GM23248 (cell line): ENCODE data around the gene CFB. TPM values are rescaled to one million over a fixed set of nuclear protein-coding genes. Genes with fewer than 3 reads are reported as not detected.

Experiments
- DNase-seq: peaks from one replicate; pipeline ENCODE4 v3.0.0-alpha.2; 2015
- H2AFZ ChIP-seq: fragments of 200-600 bp; sonication (generic); 2 replicates; pipeline ENCODE4 v1.6.1; 2016; ENCODE audit warnings: antibody characterized with exemption
- H3F3A ChIP-seq: fragments of 200-600 bp; sonication (generic); 2 replicates; pipeline ENCODE4 v1.6.1; 2016; ENCODE audit warnings: mild to moderate bottlenecking, antibody characterized with exemption, mixed run types; ENCODE audit not compliant: insufficient read depth
- H3K27ac ChIP-seq: fragments of 200-600 bp; sonication (generic); 2 replicates; pipeline ENCODE4 v1.5.1; 2016; ENCODE audit warnings: mild to moderate bottlenecking
- H3K27me3 ChIP-seq: fragments of 200-600 bp; sonication (generic); replicated peaks from 2 replicates; pipeline ENCODE4 v1.6.1; 2016; ENCODE audit warnings: mild to moderate bottlenecking; ENCODE audit not compliant: insufficient read depth
- H3K36me3 ChIP-seq: fragments of 200-600 bp; sonication (generic); 2 replicates; pipeline ENCODE4 v1.6.1; 2016; ENCODE audit warnings: low read depth, mild to moderate bottlenecking
- H3K4me1 ChIP-seq: fragments of 200-600 bp; sonication (generic); 2 replicates; pipeline ENCODE4 v1.6.1; 2016; ENCODE audit warnings: mild to moderate bottlenecking; ENCODE audit not compliant: insufficient read depth
- H3K4me2 ChIP-seq: fragments of 200-600 bp; sonication (generic); one replicate; pipeline ENCODE4 v1.6.1; 2016; ENCODE audit warnings: mild to moderate bottlenecking; ENCODE audit not compliant: unreplicated experiment
- H3K4me3 ChIP-seq: fragments of 200-600 bp; sonication (generic); 2 replicates; pipeline ENCODE4 v1.5.1; 2016; ENCODE audit warnings: mild to moderate bottlenecking
- H3K79me2 ChIP-seq: fragments of 200-600 bp; sonication (generic); 2 replicates; pipeline ENCODE4 v1.6.1; 2016; ENCODE audit warnings: mild to moderate bottlenecking; ENCODE audit not compliant: insufficient read depth
- H3K9ac ChIP-seq: fragments of 200-600 bp; sonication (generic); 2 replicates; pipeline ENCODE4 v1.6.1; 2016; ENCODE audit warnings: mild to moderate bottlenecking
- H3K9me2 ChIP-seq: fragments of 200-600 bp; sonication (generic); 2 replicates; pipeline ENCODE4 v1.6.1; 2016; ENCODE audit warnings: mixed run types, mild to moderate bottlenecking, moderate library complexity; ENCODE audit not compliant: insufficient read depth
- H3K9me3 ChIP-seq: fragments of 200-600 bp; sonication (generic); one replicate; pipeline ENCODE4 v1.6.1; 2017; ENCODE audit warnings: low read depth
- H4K20me1 ChIP-seq: fragments of 200-600 bp; sonication (generic); 2 replicates; pipeline ENCODE4 v1.6.0; 2016; ENCODE audit not compliant: insufficient read depth
- EZH2 ChIP-seq: fragments of 200-600 bp; sonication (generic); IDR thresholded peaks from 2 replicates; pipeline ENCODE4 v1.6.1; 2018; ENCODE audit warnings: antibody characterized with exemption, mild to moderate bottlenecking; ENCODE audit not compliant: insufficient read depth, poor library complexity, severe bottlenecking
- EZH2phosphoT487 ChIP-seq: fragments of 200-600 bp; sonication (generic); IDR thresholded peaks from 2 replicates; pipeline ENCODE4 v1.6.1; 2018; ENCODE audit warnings: antibody characterized with exemption, moderate library complexity, mild to moderate bottlenecking, low read depth; ENCODE audit not compliant: insufficient read depth
- WGBS, 2 experiments: methylation state at CpG; one replicate each; pipeline ENCODE4 v1.1.6; 2015 to 2017; ENCODE audit warnings: low lambda C conversion rate in 2 of 2, low coverage in 1 of 2; ENCODE audit errors: missing lambda C conversion rate in 2 of 2; 5-methylcytosine and 5-hydroxymethylcytosine counted together
- in situ Hi-C: fragments of 300-500 bp; cut with MboI; formaldehyde crosslinking; loops from 2 replicates; pipeline ENCODE4 v1.15.0; 2020
- polyA plus RNA-seq: library from polyadenylated mRNA; unstranded; fragments of >200 nt; fragmentation: Nextera tagmentation; extraction: Ambion mirVana; gene quantifications from 2 replicates; pipeline ENCODE4 v1.2.1, GENCODE V29; 2016
- total RNA-seq: library from RNA; depleted of rRNA; stranded (reverse); fragments of >200 nt; shearing (Covaris generic); gene quantifications from 2 replicates; pipeline ENCODE4 v1.2.3, GENCODE V29; 2014

CFB gene
- total and polyA plus RNA-seq, 2 experiments from 2014 or later, result 3.9 to 4.4 TPM

DNA sequence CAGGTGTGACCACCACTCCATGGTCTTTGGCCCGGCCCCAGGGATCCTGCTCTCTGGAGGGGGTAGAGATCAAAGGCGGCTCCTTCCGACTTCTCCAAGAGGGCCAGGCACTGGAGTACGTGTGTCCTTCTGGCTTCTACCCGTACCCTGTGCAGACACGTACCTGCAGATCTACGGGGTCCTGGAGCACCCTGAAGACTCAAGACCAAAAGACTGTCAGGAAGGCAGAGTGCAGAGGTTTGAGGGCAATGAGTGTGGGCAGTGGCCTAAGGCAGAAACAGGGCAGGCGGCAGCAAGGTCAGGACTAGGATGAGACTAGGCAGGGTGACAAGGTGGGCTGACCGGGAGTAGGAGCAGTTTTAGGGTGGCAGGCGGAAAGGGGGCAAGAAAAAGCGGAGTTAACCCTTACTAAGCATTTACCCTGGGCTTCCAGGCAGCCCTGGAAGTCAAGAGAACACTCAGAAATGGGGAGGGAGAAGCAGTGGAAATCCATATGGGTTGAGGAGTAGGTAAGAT, 533 bp downstream of the CFB start:
- H3K9ac ChIP-seq, result peak overlapping the region; percentile 64; the same call in 1 of the 2 replicates
- H3K27me3 ChIP-seq, result no peaks in the 10 kb centered on the region
- H3K36me3 ChIP-seq, result no peaks in the 10 kb centered on the region
- WGBS, 2 experiments, result 87% methylated on average over 11 of the region's 11 CpGs
- no peaks in the 10 kb centered on the region for H3K79me2 ChIP-seq
- H3F3A ChIP-seq, result peaks cover 7% of the 10 kb centered on the region; the same call in 1 of the 2 replicates
- H3K4me3 ChIP-seq, result peak overlapping the region; percentile 70; the same call in 1 of the 2 replicates
- H4K20me1 ChIP-seq, result no peaks in the 10 kb centered on the region
- TF ChIP-seq EZH2phosphoT487 (no peak), EZH2 (no peak)
- DNase-seq, result no peak
- H3K9me3 ChIP-seq, result no peaks in the 10 kb centered on the region
- in situ Hi-C loops, result no loop called here
- H3K4me2 ChIP-seq, result peak overlapping the region; percentile 81
- H3K9me2 ChIP-seq, result no peaks in the 10 kb centered on the region
- H3K4me1 ChIP-seq, result peaks cover 18% of the 10 kb centered on the region
- no peak overlapping the region for H3K27ac ChIP-seq
- peak overlapping the region; percentile 93; the same call in 1 of the 2 replicates for H2AFZ ChIP-seq

DNA sequence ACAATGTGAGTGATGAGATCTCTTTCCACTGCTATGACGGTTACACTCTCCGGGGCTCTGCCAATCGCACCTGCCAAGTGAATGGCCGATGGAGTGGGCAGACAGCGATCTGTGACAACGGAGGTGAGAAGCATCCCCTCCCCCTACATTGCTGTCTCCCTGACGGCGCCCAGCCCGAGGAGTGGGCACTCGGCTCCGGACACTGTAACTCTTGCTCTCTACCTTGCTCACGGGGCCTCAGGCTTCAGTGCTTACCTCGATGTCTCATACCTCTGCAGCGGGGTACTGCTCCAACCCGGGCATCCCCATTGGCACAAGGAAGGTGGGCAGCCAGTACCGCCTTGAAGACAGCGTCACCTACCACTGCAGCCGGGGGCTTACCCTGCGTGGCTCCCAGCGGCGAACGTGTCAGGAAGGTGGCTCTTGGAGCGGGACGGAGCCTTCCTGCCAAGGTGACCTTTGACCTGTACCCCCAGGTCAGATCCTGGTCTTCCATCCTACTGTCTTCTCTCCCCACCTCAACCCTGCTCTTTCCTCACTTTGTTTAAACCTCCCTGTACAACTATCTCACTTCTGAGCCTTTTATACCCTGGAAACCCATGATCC, 1.3 kb downstream of the CFB start:
- H3K36me3 ChIP-seq, result 0 out of 2 replicates have a peak, but pooled peaks cover 6% of the 10 kb centered on the region
- no peak for DNase-seq
- in situ Hi-C loops, result no loop called here
- H3K27me3 ChIP-seq, result no peaks in the 10 kb centered on the region
- H4K20me1 ChIP-seq, result no peaks in the 10 kb centered on the region
- no peaks in the 10 kb centered on the region for H3K9me2 ChIP-seq
- no peaks in the 10 kb centered on the region for H3K79me2 ChIP-seq
- H3F3A ChIP-seq, result peaks cover 7% of the 10 kb centered on the region; the same call in 1 of the 2 replicates
- no peak overlapping the region for H3K4me2 ChIP-seq
- peaks cover 18% of the 10 kb centered on the region for H3K4me1 ChIP-seq
- no peak overlapping the region for H2AFZ ChIP-seq
- no peaks in the 10 kb centered on the region for H3K9me3 ChIP-seq
- H3K9ac ChIP-seq, result no peak overlapping the region
- no peak for TF ChIP-seq EZH2phosphoT487
- no peak for TF ChIP-seq EZH2
- H3K27ac ChIP-seq, result no peak overlapping the region
- H3K4me3 ChIP-seq, result no peak overlapping the region
- WGBS, 2 experiments, result 93 to 95% methylated on average over 24 of the region's 24 CpGs

DNA sequence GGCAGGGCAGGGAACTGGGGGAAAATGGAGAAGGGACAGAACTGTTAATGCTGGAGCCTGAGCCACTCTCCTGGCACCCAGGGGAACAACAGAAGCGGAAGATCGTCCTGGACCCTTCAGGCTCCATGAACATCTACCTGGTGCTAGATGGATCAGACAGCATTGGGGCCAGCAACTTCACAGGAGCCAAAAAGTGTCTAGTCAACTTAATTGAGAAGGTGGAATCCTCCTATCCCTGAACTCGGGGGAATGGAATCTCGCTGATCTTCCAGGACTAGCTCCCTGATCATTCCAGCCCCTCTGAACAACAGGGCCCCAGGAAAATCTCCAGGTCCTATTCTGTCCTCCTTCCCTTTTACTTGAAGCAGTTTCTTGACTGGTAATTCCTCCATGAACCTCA, 2.0 kb downstream of the CFB start:
- Histone ChIP-seq H2AFZ (no peak overlapping the region), H3K9me3 (no peaks in the 10 kb centered on the region), H3K79me2 (no peaks in the 10 kb centered on the region), H3K4me3 (no peak overlapping the region), H3F3A (peaks cover 7% of the 10 kb centered on the region; the same call in 1 of the 2 replicates), H3K36me3 (0 out of 2 replicates have a peak, but pooled peaks cover 7% of the 10 kb centered on the region), H3K4me2 (no peak overlapping the region), H3K27me3 (no peaks in the 10 kb centered on the region), H3K9ac (no peak overlapping the region), H3K9me2 (no peaks in the 10 kb centered on the region), H3K4me1 (peaks cover 18% of the 10 kb centered on the region), H3K27ac (no peak overlapping the region), H4K20me1 (no peaks in the 10 kb centered on the region)
- WGBS, 2 experiments, result 92 to 99% methylated on average over 4 of the region's 4 CpGs
- no peak for TF ChIP-seq EZH2
- no peak for TF ChIP-seq EZH2phosphoT487
- DNase-seq, result no peak
- in situ Hi-C loops, result no loop called here

DNA sequence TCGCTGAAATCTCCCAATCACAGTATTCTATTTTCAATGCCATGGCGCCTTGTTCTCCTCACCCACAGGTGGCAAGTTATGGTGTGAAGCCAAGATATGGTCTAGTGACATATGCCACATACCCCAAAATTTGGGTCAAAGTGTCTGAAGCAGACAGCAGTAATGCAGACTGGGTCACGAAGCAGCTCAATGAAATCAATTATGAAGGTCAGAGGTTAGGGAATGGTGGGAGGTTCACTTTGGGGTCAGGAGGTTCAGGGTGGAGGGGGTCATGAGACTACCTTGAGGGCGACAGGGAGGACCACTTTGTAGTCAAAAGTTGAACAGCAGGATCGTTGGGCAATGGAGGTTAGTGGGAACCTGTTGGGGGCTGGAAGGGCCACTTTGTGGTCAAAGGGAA, 2.4 kb downstream of the CFB start:
- Histone ChIP-seq H3K4me1 (peaks cover 18% of the 10 kb centered on the region), H3K27ac (no peak overlapping the region), H3K9me3 (no peaks in the 10 kb centered on the region), H3K9ac (no peak overlapping the region), H3K79me2 (no peaks in the 10 kb centered on the region), H3K4me2 (no peak overlapping the region), H2AFZ (no peak overlapping the region), H3K27me3 (no peaks in the 10 kb centered on the region), H4K20me1 (no peaks in the 10 kb centered on the region), H3K36me3 (peaks cover 10% of the 10 kb centered on the region; the same call in 1 of the 2 replicates), H3F3A (peaks cover 9% of the 10 kb centered on the region; the same call in 1 of the 2 replicates), H3K4me3 (no peak overlapping the region), H3K9me2 (no peaks in the 10 kb centered on the region)
- in situ Hi-C loops, result no loop called here
- WGBS, 2 experiments, result 71 to 74% methylated on average over 5 of the region's 5 CpGs
- no peak for DNase-seq
- TF ChIP-seq EZH2 (no peak), EZH2phosphoT487 (no peak)
